TTC549 (cell line): ENCODE measurements around the gene SPATS2L.

Source experiments
- FAIRE-seq: peaks from 2 replicates; lab custom pipeline; 2012; peaks lifted over from hg19 to GRCh38; lab: Jason Lieb, UNC

Gene SPATS2L

DNA sequence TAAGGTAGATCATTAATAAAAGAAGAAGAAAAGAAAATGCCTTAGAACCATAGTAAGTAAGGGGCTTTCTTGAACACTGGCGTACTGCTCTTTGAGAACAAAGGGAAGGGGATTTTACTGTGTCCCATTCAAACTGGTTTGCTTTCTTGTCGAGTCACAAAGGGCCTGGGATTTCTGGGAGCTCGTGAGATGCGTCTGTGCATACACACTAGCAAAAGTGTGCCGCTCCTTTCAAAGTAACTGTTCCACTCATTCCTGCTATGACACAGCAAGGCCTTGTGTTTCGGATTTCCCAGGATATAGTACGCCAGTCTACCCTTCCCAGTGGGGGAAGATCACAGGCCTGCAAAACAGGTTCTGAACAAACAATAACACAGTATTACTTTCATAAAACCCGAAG lies 110.4 kb downstream of the SPATS2L start:
- FAIRE-seq: no peak

- no peak for FAIRE-seq
Measured at GRCh38 chr2:200417366-200417765, 110.9 kb downstream of the SPATS2L start.

DNA sequence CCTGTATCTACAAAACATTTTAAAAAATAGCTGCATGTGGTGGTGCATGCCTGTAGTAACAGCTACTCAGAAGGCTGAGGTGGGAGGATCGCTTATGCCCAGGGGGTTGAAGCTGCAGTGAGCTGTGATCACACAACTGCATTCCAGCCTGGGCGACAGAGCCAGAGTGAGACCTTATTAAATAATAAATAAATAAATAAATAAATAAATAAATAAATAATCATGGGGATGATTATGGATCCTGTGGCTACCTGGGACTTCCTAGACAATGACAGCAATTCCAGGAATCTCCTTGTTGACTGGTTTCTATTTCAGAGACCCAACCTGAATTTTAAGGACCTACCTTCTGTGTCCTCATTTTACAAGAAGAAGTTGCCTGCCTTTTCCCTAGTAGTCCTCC lies 111.9 kb downstream of the SPATS2L start:
- no peak for FAIRE-seq

DNA sequence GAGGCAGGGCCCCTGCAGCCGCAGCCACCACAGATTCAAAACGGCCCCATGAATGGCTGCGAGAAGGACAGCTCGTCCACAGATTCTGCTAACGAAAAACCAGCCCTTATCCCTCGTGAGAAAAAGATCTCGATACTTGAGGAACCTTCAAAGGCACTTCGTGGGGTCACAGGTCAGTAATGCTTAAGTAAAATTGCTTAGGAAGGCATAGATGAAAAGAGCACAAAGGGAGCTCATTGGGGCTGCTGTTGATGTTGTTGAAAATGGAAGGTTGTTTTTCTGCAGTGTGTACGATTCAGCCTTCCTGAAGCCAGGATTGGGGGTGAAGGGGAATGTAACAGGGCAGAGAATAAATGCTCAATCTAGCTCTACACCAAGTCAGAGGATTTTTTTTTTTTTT lies 112.8 kb downstream of the SPATS2L start:
- FAIRE-seq: no peak

DNA sequence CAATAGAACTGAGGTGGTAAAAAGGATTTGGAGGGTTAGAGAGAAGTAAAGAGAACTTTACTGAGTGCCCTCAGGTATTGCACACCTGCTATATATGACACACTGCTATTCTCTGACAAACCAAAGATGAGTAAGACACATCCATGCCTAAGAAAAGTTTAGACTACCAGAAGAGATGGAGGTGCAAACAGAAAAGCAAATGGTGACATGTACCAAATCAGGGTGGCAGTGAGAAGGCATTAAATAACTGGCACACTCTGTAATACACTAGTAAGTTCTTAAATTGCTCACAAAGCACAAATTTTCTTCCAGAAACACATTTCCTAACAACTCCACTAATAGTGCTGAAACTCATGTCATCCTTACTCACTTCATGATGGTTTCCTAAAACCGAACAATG lies 114.8 kb downstream of the SPATS2L start:
- no peak for FAIRE-seq

DNA sequence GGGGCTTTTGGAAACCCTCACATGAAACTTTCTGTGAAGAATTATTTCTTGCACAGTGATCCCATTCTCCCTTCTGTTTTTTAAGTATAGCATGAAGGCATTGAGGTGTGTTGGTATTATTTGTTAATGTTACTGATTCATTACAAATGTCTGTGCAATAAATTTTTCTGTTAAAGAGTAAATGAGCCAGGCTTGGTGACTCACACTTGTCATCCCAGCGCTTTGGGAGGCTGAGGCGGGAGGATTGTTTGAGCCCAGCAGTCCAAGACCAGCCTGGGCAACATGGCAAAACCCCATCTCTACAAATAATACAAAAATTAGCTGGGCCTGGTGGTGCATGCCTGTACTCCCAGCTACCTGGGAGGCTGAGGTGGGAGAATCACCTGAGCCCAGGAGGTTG lies 115.6 kb downstream of the SPATS2L start:
- no peak for FAIRE-seq

DNA sequence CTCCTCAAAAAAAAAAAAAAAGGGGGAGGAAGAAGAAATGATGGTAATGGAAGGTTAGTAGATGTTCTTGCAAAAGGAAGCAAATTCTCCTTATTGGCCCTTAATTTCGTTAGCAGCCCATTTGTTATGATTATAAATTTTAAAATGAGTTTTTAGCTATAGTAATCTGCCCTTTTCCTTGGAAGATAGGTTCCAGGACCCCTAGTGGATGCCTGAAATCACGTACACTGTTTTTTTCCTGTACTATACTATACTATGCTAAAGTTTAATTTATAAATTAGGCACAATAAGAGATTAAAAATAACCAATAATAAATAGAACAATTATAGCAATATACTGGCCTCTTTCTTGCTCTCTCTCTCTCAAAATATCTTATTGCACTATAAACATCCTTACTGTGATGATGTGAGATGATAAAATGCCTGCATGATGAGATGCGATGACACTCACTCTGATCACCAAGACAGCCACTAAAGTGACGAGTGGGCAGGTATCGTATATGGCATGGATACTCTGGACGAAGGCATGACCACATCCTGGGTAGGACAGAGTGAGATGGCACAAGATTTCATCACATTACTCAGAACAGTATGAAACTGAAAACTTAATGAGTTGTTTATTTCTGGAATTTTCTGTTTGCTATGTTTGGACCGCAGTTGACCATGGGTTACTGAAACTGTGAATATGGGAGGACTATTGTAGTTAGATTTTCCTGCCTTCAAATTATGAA lies 116.2 kb downstream of the SPATS2L start:
- no peak for FAIRE-seq

DNA sequence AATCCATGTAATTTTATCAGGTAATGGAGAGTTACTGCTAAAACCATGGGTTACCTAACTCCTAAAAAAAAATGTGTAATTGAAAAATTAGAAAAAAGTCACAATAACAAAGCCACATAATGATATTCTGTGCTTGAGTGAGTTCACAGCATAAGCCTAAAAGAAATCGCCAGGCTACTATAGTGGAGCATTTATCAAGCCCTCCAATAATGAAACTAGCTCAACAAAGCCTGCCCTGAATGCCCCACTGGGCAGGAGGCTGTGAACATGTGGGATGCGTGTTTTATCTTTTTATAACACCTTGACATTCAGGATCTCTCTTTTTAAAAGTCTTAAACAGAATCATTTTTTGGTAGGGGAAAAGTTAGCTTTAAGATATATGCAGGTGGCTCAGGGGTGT lies 117.0 kb downstream of the SPATS2L start:
- no peak for FAIRE-seq

DNA sequence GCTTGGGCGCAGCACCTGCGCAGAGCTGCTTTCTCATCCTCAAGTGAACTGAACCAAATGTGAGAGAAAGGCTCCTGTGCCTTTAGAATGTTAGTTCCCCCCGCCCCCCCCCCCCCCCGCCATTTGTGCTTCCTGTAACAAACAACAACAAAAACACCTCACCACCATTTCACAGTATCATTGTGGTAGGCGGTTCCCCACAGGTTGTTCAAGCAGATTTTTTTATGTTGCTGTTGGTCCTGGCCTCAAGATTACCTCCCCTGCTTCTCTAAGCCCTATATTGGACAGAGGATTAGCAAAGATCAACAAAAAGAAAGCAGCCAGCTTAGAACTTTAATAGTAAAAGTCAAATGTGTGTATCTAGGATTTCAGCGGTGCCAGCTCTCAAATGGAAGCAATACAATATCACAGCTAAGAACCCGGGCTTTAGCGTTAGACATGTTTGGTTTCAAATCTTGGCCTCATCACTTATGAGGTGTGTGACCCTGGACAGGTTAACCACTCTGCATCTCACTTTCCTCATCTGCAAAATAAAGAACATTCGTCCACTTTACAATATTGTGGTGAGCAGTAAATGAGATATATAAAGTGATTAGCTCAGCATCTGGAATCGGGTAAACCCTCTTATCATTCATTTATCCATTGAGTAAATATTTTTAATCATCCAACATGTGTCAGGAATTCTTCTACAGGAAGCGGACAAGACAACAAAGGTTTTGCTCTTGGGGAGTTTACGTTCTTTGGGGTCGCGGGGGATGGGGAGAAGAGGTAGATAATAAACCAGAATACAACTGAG lies 118.7 kb downstream of the SPATS2L start:
- no peak for FAIRE-seq

DNA sequence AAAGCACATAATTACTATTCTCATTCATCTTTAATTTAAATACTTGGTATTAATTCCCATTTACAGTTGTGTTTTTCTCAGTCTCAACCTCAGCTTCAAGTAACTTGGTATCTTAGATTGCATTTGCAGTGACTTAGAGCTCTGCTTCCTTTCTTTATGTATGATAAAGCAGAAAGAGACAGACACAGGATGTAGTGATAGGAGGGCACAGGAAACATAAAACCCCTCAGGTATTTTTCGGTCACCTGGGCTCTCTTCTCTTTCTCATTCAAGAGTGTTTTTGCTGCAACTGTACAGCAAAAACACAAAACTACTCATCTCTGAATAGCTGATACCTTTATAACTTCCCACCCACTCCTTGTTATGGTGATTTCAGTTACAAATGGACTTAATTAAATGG lies 120.3 kb downstream of the SPATS2L start:
- no peak for FAIRE-seq

DNA sequence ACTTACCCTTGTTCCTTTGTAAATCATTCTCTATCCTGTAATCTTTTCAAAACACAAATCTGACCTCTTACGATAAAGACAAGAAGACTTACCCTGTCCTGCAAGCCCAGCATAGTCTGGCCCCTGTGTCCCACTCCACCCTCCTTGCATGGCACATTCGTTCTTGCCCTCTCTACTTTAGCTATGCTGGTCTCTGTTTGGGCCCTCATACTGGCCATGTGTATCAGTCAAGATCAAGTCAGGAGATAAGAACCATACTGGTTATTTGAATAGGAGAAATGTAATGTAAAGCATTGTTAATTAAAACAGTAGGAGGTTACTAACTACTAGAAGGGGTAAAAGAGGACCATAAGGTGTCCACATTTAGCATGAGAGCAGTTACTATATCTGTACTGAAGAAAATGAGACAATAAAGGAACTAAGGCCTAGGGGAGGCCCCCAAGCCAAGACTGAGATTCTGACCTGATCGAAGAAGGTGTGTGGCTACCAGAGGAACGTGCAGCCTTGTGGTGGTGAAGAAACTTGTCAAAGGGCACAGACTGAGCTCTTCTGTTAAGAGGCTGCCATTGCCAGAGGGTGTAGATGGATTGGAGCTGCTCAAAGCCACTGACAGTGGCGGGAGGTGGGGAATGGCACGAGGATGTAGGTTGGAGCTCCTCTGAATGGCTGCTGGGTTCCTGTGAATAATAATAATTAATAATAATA lies 122.6 kb downstream of the SPATS2L start:
- FAIRE-seq: no peak

DNA sequence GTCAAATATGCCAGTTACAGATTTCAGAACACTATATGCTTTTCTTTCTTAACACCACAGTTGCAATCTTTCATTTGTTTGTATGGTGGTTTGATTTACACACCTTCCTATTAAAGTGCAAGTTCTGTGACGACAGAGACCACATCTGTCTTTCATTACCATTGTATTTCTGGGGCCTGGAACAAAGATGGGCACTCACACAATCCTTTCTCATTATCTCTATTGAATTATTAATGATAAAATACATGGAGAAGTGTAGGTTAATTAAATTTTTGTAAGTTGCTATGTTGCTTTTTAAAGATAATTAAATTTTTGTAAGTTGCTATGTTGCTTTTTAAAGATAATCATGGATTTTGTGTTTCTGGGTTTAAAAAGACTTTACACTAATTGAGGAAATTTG lies 123.5 kb downstream of the SPATS2L start:
- no peak for FAIRE-seq

DNA sequence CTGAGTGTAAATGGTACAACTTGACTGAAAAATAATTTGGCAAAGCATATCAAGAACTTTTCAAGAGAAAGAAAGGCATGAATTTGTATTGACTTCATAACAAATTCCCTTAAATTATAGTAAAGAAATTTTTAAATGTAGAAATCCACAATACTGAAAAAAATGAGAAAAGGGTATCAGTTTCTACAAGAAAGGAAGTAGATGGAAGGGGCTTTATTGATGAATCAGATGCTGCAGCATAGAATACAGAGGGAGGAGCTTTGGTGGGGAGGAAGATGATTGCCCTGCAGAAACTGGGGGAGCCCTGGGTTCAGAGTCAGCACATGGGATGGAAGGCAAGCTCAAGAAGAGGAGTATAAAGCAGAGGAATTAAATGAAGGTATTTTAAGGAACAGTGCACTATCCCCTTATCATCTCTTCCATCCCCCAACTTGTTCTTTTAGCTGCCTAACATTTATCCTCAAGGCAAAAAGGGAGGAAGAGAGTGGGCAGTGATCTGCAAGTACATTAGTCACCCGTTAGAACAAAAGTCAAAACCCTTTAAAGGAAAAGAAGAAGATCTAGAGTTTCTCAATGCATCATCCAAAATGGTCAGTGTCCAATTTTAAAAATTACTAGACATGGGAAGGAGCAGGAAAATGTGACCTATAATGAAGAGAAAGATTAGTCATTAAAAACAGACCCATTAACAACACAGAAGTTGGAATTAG lies 125.7 kb downstream of the SPATS2L start:
- FAIRE-seq: no peak

DNA sequence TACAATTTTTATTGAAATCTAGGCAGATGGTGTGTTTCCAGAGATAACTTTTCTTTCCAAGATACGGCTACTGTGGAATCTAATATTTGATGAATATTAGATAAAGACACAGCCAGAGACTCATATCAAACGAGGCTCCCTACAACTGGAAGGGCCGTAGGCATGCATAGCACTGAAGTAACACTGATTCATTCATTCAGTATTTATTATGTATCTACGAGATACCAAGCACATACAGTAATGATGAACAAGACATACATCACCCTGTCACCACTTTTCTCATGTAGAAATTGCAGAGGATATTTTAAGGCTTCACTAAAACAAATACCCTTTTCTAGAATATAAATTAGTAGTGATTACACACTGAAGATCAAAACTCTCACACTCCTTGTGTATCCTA lies 128.9 kb downstream of the SPATS2L start:
- no peak for FAIRE-seq

GRCh38 chr2:200438251-200438650 lies 131.8 kb downstream of the SPATS2L start:
- no peak for FAIRE-seq

DNA sequence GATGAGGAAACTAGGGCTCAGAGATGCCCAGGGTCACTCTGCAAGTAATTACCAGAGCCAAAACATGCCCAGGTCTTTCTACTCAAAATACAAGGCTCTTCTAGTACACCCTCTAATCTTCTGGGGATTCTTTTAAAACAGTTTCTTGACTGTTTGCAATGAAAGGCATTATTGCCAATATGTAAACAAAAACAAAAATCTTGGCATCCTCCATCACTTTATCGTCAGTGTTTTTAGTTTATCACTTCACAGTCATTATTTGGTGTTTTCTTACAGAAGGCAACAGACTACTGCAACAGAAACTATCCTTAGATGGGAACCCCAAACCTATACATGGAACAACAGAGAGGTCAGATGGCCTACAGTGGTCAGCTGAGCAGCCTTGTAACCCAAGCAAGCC lies 132.4 kb downstream of the SPATS2L start:
- no peak for FAIRE-seq

DNA sequence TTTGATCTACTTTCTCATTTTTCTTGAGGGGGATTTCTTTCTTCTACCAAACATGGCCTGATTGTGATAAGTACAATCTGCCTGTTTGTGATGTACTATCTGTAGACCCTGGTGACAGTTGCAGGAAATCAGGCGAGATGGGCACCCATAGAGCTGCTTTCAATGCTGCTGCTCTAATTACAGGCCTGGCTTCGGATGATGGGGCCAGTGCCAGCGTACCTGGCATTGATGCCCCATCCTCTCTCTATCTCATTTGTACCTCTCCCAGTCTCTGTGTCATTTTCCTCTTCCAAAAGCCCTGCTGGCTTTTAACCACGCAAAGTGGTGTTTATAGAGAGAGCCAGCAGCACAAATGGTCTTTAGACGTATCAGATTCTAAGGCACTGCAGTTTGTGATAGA lies 133.5 kb downstream of the SPATS2L start:
- no peak for FAIRE-seq

DNA sequence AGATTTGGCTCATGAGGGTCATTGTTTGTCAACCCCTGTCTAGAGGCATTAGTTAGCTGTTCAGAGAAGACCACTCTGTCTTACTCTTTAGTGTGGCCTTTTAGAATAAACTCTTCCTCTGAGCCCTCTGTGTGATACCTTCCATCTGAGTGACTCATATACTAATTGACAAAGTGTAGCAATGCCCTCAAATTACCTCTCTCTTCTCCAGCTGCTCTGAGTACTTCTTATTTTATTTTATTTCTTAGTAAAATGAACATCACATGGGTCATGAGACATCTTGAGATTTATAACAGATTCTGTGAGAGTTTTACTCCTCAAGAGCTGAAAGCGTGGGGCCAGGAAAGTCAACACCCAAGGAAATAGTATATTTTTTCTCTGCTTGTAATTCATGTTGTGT lies 136.0 kb downstream of the SPATS2L start:
- FAIRE-seq: no peak

- no peak for FAIRE-seq
Measured at GRCh38 chr2:200443376-200443775, 136.9 kb downstream of the SPATS2L start.

GRCh38 chr2:200443916-200444315 lies 137.4 kb downstream of the SPATS2L start:
- no peak for FAIRE-seq

DNA sequence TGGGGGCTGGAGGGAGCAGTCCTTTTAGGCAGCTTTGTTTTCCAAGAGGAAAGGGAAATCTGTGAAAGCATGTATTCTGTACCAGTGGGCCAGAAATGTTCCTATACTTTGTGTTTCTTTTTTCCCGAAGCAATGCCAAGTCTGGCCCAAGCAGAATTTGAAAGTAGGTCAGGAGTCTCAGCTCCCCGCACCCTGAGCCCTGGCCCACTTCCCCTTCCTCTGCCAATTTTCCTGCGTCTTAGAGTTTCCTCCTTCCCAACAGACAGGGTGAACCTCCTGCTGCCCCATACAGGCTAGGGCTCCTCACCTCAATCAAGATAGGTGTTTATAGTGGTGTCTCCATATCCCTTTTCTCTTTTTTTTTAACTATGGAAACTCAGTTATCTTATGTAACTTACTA lies 138.0 kb downstream of the SPATS2L start:
- FAIRE-seq: no peak

GRCh38 chr2:200445284-200445683 lies 138.8 kb downstream of the SPATS2L start:
- FAIRE-seq: no peak

DNA sequence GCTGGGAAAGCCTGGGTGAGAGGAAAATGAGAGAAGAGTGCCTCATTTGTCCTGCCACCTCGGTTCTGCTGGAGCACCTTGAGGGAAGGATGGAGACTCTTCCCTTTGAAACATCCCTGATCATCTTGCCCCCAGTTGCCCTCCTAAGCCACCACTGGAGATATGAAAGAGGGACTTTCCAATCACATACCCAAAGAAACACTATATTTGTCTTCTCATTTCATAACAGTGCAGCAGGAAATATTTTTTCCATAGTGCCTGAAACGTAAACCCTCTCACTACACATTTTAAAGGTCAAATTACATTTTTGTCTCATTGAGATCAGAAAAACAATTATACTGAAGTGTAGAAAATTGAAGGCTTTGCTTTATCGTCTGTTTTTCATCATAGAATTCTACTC lies 140.1 kb downstream of the SPATS2L start:
- no peak for FAIRE-seq
